OCI-LY3 (cell line): ENCODE measurements around the gene SAMD10.

ENCODE experiments used
- EZH2phosphoT487 ChIP-seq: fragments of 200-600 bp; shearing (Covaris generic); IDR thresholded peaks from 2 replicates; pipeline ENCODE4 v1.6.1; 2018; ENCODE audit warnings: antibody characterized with exemption, mixed run types, low read depth
- TF ChIP-seq, protein P1 (sequence below): fragments of 200-600, 300-600 bp; sonication (generic); IDR thresholded peaks from 2 replicates; pipeline ENCODE4 v1.5.1; 2014; ENCODE audit warnings: antibody characterized with exemption, low read length, low read depth

DNA sequence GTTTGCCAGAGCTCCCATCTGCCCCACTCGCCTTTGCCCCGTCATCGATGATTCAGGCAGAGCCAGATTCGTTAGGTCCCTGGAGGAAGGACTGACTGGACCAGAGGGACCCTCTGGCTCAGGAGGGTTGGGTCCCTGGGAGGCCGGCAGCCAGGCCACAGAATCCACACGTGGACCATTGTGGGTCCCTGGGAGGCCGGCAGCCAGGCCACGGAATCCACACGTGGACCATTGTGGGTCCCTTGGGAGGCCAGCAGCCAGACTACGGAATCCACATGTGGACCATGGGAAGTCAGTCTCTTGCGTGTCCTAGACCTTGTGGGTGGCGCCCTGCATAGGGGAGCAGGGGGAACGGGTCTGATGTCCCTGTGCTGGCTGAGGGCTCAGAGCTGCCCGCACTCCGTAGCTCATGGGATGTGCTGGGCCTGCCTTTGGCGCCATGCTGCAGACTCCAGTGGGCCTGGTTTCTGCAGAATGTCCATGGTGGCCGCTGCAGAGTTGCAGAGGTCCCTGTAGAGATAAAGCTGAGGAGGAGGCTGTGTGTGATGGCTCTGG, 46.8 kb downstream of the SAMD10 start:
- TF ChIP-seq, protein P1, sequence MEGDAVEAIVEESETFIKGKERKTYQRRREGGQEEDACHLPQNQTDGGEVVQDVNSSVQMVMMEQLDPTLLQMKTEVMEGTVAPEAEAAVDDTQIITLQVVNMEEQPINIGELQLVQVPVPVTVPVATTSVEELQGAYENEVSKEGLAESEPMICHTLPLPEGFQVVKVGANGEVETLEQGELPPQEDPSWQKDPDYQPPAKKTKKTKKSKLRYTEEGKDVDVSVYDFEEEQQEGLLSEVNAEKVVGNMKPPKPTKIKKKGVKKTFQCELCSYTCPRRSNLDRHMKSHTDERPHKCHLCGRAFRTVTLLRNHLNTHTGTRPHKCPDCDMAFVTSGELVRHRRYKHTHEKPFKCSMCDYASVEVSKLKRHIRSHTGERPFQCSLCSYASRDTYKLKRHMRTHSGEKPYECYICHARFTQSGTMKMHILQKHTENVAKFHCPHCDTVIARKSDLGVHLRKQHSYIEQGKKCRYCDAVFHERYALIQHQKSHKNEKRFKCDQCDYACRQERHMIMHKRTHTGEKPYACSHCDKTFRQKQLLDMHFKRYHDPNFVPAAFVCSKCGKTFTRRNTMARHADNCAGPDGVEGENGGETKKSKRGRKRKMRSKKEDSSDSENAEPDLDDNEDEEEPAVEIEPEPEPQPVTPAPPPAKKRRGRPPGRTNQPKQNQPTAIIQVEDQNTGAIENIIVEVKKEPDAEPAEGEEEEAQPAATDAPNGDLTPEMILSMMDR = no peak
- TF ChIP-seq EZH2phosphoT487 = no peak
